GM23248 (cell line): Measurements from ENCODE around the gene FOXN3.

Experiments used
- EZH2 ChIP-seq: fragments of 200-600 bp; sonication (generic); IDR thresholded peaks from 2 replicates; pipeline ENCODE4 v1.6.1; 2018; ENCODE audit warnings: antibody characterized with exemption, mild to moderate bottlenecking; ENCODE audit not compliant: insufficient read depth, poor library complexity, severe bottlenecking
- EZH2phosphoT487 ChIP-seq: fragments of 200-600 bp; sonication (generic); IDR thresholded peaks from 2 replicates; pipeline ENCODE4 v1.6.1; 2018; ENCODE audit warnings: antibody characterized with exemption, moderate library complexity, mild to moderate bottlenecking, low read depth; ENCODE audit not compliant: insufficient read depth

DNA sequence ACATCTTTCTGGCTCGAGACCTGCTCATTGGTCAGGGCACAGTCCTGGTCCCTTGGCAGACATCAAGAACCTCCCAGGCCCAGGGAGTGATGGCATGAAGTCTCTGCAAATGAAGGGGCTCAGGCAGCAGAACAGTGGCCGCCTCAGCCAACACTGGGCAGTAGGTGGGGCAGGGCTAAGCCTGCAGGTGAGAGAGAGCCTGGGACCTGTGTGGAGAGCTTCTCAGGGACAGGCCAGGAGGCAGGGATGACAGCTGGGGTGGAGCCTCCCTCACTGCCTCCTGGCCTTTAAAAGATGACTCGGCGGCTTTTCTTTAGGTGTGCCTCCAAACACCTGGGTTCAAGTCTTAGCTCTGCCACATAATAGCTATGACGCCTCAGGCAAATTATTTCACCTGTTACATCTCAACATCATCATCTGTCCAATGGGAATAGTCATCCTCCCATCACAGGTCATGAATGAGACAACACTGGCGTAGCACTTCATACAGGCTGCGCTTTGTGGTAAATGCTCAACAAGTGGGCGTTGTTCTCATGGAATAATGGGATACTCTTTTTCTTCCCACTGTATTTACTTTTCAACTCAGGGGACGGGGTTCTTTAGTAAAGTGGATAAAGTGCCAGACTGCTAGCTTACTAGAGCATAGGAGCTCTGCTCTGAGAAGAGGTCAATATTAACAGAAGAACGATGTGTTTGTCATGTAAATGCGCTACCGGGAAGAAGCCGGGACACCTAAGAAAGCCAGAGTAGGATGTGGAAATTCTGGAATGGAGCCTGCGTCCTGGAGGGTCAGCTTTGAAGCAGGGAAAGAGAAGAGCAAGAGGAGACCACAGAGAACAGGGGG is 277.4 kb downstream of the FOXN3 start:
- TF ChIP-seq EZH2 (no peak), EZH2phosphoT487 (no peak)
